GM12874 (cell line): Measurements from ENCODE around the gene MYADML2.

Source experiments
- TF ChIP-seq, protein P1 (sequence below): IDR thresholded peaks from 2 replicates; pipeline ENCODE4 v1.5.1; 2011; ENCODE audit warnings: low read depth, mild to moderate bottlenecking, control low read depth, low read length, moderate library complexity; ENCODE audit not compliant: insufficient read depth

MYADML2 gene

DNA sequence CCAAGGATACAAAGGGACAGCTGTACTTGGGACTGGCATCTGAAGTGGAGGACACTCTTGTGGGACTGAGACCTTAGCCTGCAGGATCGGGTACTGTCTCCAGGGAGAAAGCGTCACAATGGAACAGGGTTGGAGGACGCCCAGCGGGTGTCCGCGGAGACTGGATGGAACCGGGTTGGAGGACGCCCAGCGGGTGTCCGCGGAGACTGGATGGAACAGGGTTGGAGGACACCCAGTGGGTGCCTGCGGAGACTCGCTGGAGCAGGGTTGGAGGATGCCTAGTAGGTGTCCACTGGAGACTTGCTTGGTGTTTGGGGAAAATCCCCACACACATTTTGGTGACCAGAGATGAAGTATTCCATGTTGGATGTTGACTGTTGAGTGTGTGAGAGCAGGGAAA lies at the start of gene MYADML2:
TSS of gene MYADML2 (minus strand) at position 45 of the 400 bp plus-strand sequence. CDS start 5,492 bp downstream, outside the sequence.
- TF ChIP-seq, protein P1, sequence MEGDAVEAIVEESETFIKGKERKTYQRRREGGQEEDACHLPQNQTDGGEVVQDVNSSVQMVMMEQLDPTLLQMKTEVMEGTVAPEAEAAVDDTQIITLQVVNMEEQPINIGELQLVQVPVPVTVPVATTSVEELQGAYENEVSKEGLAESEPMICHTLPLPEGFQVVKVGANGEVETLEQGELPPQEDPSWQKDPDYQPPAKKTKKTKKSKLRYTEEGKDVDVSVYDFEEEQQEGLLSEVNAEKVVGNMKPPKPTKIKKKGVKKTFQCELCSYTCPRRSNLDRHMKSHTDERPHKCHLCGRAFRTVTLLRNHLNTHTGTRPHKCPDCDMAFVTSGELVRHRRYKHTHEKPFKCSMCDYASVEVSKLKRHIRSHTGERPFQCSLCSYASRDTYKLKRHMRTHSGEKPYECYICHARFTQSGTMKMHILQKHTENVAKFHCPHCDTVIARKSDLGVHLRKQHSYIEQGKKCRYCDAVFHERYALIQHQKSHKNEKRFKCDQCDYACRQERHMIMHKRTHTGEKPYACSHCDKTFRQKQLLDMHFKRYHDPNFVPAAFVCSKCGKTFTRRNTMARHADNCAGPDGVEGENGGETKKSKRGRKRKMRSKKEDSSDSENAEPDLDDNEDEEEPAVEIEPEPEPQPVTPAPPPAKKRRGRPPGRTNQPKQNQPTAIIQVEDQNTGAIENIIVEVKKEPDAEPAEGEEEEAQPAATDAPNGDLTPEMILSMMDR = no peak

DNA sequence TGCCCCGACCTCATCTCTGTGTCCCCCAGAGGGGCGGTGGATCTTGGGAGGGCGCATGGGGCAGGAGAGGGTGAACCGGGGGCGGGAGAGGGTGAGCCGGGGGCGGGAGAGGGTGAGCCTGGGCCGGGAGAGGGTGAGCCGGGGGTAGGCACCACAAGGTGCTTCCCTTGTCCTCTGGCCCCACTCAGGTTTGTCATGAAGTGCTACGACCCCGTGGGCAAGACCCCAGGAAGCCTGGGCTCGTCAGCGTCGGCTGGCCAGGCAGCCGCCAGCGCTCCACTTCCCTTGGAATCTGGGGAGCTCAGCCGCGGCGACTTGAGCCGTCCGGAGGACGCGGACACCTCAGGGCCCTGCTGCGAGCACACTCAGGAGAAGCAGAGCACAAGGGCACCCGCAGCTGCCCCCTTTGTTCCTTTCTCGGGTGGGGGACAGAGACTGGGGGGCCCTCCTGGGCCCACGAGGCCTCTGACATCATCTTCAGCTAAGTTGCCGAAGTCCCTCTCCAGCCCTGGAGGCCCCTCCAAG lies 49.3 kb upstream of the MYADML2 start:
- TF ChIP-seq, protein P1 = no peak

DNA sequence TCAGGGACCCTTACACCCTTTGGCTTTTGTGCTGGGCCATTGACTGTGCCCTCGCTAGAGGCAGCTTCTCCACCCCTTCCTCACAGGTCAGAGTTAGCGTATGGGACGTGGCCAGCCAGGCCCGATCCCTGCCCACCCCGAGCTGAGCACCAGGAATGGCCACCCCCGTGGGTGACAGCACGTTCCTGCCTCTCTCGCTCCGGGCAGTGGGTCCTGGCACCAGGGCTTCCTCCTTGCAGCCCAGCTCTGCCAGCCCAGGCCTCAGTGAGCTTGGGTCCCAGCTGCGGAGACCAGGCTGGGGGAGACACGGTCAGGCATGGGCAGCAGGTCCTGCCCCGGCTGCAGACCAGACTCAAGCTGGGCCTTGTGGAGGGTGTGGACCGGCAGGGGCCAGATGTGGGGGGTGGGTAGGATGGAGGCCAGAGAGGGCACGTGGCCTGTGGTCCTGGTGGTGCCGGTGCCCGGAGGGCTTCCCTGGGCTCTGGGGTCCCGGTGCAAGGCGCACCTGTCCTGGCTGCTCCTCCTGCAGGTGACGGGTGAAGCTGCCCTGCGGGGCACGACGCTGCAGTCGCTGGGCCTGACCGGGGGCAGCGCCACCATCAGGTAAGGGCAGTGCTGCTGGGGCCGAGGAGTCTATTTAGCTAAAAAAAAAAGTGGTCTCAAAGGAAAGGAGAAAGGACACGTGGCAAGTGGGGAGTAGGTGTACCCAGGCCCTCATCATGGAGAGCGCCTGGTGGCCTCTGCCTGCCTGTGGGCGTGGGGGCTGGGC lies 48.6 kb upstream of the MYADML2 start:
- TF ChIP-seq, protein P1 = no peak

DNA sequence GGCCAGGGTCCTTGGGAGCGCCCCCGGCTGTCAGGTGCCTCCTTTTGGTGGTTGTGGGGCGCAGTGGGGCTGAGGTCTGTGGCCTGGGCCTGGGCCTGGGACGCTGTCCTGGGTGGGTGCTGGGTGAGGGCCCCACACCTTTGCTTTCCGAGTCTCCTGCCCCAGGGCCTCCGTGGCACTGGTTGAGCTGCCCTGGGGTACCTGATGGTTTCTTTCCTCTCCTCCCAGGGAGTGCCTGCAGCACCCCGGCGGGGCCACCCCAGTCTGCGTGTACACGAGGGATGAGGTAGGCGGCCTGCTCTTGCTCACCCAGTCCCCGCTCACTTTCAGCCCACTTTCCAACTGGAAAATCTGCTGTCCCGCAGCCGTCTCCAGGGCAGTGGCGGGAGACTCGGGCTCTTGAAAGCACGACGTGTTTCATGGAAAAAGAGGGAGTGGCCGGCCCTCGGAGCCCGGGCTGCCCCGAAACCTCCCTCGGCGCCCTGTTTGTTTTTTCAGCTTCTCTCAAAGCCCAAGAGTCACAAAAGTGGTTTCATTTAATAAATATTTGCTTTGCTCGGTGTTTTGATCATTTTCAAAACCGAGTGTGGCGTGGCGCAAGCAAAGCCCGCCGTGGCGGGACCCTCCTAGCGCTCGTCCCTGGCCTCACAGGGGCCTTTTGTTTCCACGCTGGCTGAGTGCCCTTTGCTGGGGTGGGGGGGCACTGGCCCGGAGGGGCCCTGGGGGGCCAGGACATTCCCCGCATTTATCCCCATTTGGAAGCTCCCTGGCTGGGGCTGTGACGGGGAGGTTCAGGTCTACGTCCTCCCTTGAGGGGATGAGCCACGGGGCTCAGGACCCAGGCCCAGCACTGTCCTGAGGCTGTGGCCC lies 47.8 kb upstream of the MYADML2 start:
- TF ChIP-seq, protein P1 = no peak

GRCh38 chr17:81993729-81994592 lies 46.9 kb upstream of the MYADML2 start:
- TF ChIP-seq, protein P1 = no peak

DNA sequence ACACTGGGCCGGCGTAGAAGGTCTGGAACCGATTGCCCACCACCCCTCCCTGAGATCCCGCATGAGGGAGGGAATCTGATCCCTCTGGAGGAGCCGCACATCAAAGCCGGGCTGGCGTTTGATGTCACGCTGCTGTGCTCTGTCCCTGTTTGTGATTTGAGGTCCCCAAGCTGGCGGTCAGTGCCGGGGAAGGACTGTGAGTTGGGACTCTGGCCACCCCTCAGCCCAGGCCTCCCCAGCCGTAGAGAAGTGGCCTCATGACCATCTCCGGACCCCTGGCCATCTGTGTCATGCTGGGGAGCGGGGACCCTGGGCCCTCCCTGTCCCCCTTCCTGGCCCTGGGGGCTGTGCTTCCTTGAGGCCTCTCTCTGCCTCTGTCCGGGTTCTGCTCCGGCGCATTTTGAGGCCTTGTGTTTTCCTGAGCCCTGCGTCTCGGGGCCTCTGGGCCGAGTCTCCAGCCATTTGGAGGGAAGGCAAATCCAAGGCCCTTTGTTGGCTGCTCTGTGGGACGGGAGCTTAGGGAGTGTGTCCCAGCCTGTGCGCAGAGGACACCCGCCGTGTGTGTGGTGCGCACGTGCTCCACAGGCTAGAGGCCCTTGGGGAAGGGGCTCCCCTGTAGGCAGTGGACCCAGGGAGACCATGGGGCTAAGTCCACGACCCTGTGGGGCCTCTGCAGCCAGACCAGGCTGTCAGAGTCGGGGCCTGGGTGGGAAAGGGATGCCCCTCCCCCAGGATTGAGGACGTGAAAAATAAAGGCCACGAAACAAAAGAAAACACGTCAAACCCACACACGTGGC lies 45.5 kb upstream of the MYADML2 start:
- TF ChIP-seq, protein P1 = no peak
